A673 (cell line): Measurements from ENCODE around the gene CDK5RAP3. TPM values are rescaled to one million over a fixed set of nuclear protein-coding genes. Genes with fewer than 3 reads are reported as not detected.

Source experiments
- BruUV-seq: library from RNA; stranded (reverse); fragments of 400-500 nt; replicated peaks from 2 replicates; lab custom pipeline; 2021; lab: Mats Ljungman, UMichigan
- CTCF ChIA-PET: fragments of 300-600 bp; sonication (Branson Sonifier 250); formaldehyde crosslinking; loops from one replicate; lab custom pipeline; 2022; ENCODE audit warnings: antibody characterized with exemption; lab: Charles Lee
- POLR2A ChIA-PET: fragments of 300-600 bp; sonication (Branson Sonifier 250); formaldehyde crosslinking; loops from one replicate; lab custom pipeline; 2022; ENCODE audit warnings: antibody characterized with exemption; ENCODE audit not compliant: low non-redundant PET; lab: Charles Lee
- DNase-seq: peaks from one replicate; pipeline ENCODE4 v3.0.0-alpha.2; 2015; ENCODE audit warnings: low spot score
- H3K27ac ChIP-seq: fragments of 200-600 bp; sonication (generic); 2 replicates; pipeline ENCODE4 v1.5.1; 2016; ENCODE audit warnings: mixed run types, low read depth, mild to moderate bottlenecking, mixed read lengths, antibody characterized with exemption, low read length; ENCODE audit not compliant: poor library complexity, severe bottlenecking
- H3K27me3 ChIP-seq: fragments of 200-600 bp; sonication (generic); replicated peaks from 2 replicates; pipeline ENCODE4 v1.6.1; 2017; ENCODE audit warnings: mixed run types, low read depth, mild to moderate bottlenecking, mixed read lengths, antibody characterized with exemption, low read length; ENCODE audit not compliant: insufficient read depth, poor library complexity
- H3K36me3 ChIP-seq: fragments of 200-600 bp; sonication (generic); 2 replicates; pipeline ENCODE4 v1.6.1; 2016; ENCODE audit warnings: mixed run types, mild to moderate bottlenecking, mixed read lengths, antibody characterized with exemption, low read length; ENCODE audit not compliant: insufficient read depth, poor library complexity, severe bottlenecking
- H3K4me1 ChIP-seq: fragments of 200-600 bp; sonication (generic); 2 replicates; pipeline ENCODE4 v1.6.1; 2017; ENCODE audit warnings: mixed run types, mild to moderate bottlenecking, mixed read lengths, antibody characterized with exemption, low read length; ENCODE audit not compliant: insufficient read depth, poor library complexity, severe bottlenecking
- H3K4me3 ChIP-seq: fragments of 200-600 bp; sonication (generic); 2 replicates; pipeline ENCODE4 v1.5.1; 2016; ENCODE audit warnings: low read depth, mixed run types, mild to moderate bottlenecking, mixed read lengths, low read length; ENCODE audit not compliant: poor library complexity, severe bottlenecking
- H3K9me3 ChIP-seq: fragments of 200-600 bp; sonication (generic); 2 replicates; pipeline ENCODE4 v1.6.1; 2016; ENCODE audit warnings: mixed run types, low read depth, mild to moderate bottlenecking, mixed read lengths, antibody characterized with exemption, low read length; ENCODE audit not compliant: poor library complexity, severe bottlenecking
- EZH2 ChIP-seq: fragments of 200-600 bp; sonication (generic); IDR thresholded peaks from 2 replicates; pipeline ENCODE4 v1.6.1; 2017; ENCODE audit warnings: borderline replicate concordance, low read depth, mild to moderate bottlenecking, mixed read lengths, antibody characterized with exemption, low read length; ENCODE audit not compliant: poor library complexity, severe bottlenecking
- intact Hi-C: fragments of 100-400 bp; cut with micrococcal nuclease; formaldehyde crosslinking; loops from one replicate; pipeline ENCODE4 v1.10.0; 2022; ENCODE audit not compliant: unreplicated experiment
- total RNA-seq: library from RNA; stranded (reverse); gene quantifications from 2 replicates; pipeline ENCODE4 v1.2.3, GENCODE V29; 2021
- TF ChIP-seq, protein P1 (sequence below): fragments of 300-800, 200-600 bp; sonication (generic); conservative IDR thresholded peaks from 2 replicates; pipeline ENCODE4 v1.5.1; 2017; ENCODE audit warnings: low read depth, mild to moderate bottlenecking, antibody characterized with exemption, low read length, moderate library complexity, mixed read lengths

CDK5RAP3 gene
- total RNA-seq, 1 experiment from 2014 or later, result 172 TPM

GRCh38 chr17:47942096-47942510 lies 28.8 kb upstream of the CDK5RAP3 start:
- BruUV-seq, result no TSS peak

GRCh38 chr17:47942568-47942967 lies 28.3 kb upstream of the CDK5RAP3 start:
- no TSS peak for BruUV-seq
- H3K4me3 ChIP-seq, result peak overlapping the region; percentile 63
- no peaks in the 10 kb centered on the region for H3K36me3 ChIP-seq
- intact Hi-C loops, result loop anchor here (10.0 kb wide), 1 partner anchor 98 kb away; the partner anchor contains the start of gene SCRN2
- DNase-seq, result no peak
- no peaks in the 10 kb centered on the region for H3K9me3 ChIP-seq
- H3K27ac ChIP-seq, result peak overlapping the region; percentile 66
- no peaks in the 10 kb centered on the region for H3K27me3 ChIP-seq
- ChIA-PET CTCF (no interaction called here), POLR2A (no interaction called here)
- TF ChIP-seq, protein P1, sequence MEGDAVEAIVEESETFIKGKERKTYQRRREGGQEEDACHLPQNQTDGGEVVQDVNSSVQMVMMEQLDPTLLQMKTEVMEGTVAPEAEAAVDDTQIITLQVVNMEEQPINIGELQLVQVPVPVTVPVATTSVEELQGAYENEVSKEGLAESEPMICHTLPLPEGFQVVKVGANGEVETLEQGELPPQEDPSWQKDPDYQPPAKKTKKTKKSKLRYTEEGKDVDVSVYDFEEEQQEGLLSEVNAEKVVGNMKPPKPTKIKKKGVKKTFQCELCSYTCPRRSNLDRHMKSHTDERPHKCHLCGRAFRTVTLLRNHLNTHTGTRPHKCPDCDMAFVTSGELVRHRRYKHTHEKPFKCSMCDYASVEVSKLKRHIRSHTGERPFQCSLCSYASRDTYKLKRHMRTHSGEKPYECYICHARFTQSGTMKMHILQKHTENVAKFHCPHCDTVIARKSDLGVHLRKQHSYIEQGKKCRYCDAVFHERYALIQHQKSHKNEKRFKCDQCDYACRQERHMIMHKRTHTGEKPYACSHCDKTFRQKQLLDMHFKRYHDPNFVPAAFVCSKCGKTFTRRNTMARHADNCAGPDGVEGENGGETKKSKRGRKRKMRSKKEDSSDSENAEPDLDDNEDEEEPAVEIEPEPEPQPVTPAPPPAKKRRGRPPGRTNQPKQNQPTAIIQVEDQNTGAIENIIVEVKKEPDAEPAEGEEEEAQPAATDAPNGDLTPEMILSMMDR, result no peak
- TF ChIP-seq EZH2, result no peak
- peaks cover 5% of the 10 kb centered on the region for H3K4me1 ChIP-seq

More at GRCh38 chr17:47942096-47942510, 28.8 kb upstream of the CDK5RAP3 start:
- no peak for TF ChIP-seq EZH2
- TF ChIP-seq, protein P1, result no peak
- peak overlapping the region; percentile 63 for H3K4me3 ChIP-seq
- peak overlapping the region; percentile 66 for H3K27ac ChIP-seq
- CTCF ChIA-PET, result no interaction called here
- H3K9me3 ChIP-seq, result no peaks in the 10 kb centered on the region
- H3K27me3 ChIP-seq, result no peaks in the 10 kb centered on the region
- DNase-seq, result no peak
- H3K4me1 ChIP-seq, result peaks cover 5% of the 10 kb centered on the region
- intact Hi-C loops, result loop anchor here (10.0 kb wide), 1 partner anchor 97 kb away; the partner anchor contains the start of gene SCRN2
- POLR2A ChIA-PET, result interaction anchor here (0.5 kb wide), 1 partner anchor 9 kb away, joined by 3 read pairs; no protein-coding TSS in a partner anchor
- H3K36me3 ChIP-seq, result no peaks in the 10 kb centered on the region

- TF ChIP-seq, protein P1, result no peak
- no peak for TF ChIP-seq EZH2
- Histone ChIP-seq H3K9me3 (no peaks in the 10 kb centered on the region), H3K27ac (no peak overlapping the region), H3K4me1 (peaks cover 10% of the 10 kb centered on the region), H3K36me3 (no peaks in the 10 kb centered on the region), H3K4me3 (no peak overlapping the region), H3K27me3 (no peaks in the 10 kb centered on the region)
- CTCF ChIA-PET, result interaction anchor here (1.0 kb wide), 1 partner anchor 26 kb away, joined by 3 read pairs; the partner anchor contains the start of gene CDK5RAP3
- intact Hi-C loops, result loop anchor here (10.0 kb wide), 1 partner anchor 100 kb away; the partner anchor contains the start of gene SCRN2
- no peak for DNase-seq
- no TSS peak for BruUV-seq
- POLR2A ChIA-PET, result no interaction called here
Observed at GRCh38 chr17:47945080-47945479, 25.8 kb upstream of the CDK5RAP3 start.
